HG02623 (cell line): ENCODE results near the gene PLXNB2.
"Not testable (repeated sequence)": the region's sequence is repeated elsewhere in the genome, so short reads cannot be mapped to it uniquely, and the experiment has no call there.

Experiments
- ATAC-seq: cut with Tn5 transposase; IDR thresholded peaks from one replicate; pipeline ENCODE4 v1.9.1; 2021; ENCODE audit warnings: moderate library complexity; ENCODE audit not compliant: unreplicated experiment

The PLXNB2 gene, protein sequence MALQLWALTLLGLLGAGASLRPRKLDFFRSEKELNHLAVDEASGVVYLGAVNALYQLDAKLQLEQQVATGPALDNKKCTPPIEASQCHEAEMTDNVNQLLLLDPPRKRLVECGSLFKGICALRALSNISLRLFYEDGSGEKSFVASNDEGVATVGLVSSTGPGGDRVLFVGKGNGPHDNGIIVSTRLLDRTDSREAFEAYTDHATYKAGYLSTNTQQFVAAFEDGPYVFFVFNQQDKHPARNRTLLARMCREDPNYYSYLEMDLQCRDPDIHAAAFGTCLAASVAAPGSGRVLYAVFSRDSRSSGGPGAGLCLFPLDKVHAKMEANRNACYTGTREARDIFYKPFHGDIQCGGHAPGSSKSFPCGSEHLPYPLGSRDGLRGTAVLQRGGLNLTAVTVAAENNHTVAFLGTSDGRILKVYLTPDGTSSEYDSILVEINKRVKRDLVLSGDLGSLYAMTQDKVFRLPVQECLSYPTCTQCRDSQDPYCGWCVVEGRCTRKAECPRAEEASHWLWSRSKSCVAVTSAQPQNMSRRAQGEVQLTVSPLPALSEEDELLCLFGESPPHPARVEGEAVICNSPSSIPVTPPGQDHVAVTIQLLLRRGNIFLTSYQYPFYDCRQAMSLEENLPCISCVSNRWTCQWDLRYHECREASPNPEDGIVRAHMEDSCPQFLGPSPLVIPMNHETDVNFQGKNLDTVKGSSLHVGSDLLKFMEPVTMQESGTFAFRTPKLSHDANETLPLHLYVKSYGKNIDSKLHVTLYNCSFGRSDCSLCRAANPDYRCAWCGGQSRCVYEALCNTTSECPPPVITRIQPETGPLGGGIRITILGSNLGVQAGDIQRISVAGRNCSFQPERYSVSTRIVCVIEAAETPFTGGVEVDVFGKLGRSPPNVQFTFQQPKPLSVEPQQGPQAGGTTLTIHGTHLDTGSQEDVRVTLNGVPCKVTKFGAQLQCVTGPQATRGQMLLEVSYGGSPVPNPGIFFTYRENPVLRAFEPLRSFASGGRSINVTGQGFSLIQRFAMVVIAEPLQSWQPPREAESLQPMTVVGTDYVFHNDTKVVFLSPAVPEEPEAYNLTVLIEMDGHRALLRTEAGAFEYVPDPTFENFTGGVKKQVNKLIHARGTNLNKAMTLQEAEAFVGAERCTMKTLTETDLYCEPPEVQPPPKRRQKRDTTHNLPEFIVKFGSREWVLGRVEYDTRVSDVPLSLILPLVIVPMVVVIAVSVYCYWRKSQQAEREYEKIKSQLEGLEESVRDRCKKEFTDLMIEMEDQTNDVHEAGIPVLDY (N-terminal part only)

DNA sequence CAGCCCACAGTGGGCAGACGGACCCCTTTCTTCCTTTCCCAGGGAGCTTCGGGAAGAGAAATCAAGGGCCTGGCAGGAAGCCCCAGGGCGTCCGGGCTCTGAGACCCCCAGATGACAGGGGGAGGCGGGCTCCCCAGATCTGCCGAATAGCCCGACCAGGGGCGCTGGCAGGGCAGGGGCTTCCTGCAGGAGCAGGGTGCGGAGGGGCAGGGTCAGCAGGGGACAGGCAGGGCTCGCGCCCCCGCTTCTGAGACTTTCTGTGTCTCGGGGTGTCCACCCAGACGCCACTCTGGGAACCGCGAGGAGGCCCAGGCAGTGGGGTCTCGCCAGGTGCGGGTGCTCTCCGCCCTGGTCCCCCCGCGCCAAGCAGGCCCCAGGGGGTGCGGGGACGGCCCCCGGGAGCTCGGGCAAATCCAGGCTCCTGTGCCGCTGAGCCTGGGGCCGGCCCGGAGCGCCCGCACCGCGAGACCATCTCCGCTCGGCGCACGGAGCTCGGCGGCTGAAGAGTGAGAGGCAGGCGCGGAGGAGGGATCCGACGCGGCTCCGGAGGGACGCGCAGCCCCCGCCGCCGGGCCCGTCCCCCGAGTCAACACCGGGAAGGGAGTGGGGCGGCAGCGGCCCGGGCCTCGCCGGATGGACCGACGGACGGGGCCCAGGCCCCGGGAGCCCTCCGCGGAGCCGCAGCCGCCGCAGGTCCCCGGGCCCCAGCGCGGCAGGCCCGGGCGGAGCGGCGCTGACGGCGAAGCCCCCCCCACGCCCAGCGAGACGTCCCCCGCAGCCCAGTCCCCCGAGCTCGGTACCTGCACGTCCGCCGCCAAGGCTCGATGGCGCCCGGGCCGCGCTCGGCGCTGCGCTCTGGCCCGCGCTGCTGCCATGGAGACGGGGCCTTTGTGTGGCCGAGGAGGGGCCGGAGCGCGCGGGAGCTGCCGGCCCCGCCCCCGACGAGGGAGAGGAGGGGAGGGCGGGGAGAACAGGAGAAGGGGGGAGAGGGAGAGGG, at the start of gene PLXNB2:
Gene PLXNB2, minus strand, starts transcription at position 894 of the 997 bp plus-strand sequence. CDS start 17,062 bp downstream, outside the sequence.
- no peak for ATAC-seq

DNA sequence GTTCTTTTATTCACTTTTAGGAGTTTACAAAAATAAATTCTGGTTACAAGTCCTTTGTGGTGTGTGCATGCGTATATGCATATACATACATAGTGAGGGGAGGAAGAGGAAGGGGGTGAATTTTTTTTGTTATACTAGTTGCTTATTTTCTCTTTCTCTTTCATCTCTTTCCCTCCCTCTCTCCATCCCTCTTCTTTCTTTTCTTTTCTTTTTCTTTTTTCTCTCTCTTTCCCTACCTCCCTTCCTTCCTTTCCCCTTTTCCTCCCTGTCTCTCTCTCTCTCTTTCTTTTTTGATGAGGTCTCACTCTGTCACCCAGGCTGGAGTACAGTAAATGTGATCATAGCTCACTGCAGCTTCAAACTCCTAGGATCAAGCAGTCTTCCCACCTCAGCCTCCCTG, 49.8 kb upstream of the PLXNB2 start:
- no peak for ATAC-seq

DNA sequence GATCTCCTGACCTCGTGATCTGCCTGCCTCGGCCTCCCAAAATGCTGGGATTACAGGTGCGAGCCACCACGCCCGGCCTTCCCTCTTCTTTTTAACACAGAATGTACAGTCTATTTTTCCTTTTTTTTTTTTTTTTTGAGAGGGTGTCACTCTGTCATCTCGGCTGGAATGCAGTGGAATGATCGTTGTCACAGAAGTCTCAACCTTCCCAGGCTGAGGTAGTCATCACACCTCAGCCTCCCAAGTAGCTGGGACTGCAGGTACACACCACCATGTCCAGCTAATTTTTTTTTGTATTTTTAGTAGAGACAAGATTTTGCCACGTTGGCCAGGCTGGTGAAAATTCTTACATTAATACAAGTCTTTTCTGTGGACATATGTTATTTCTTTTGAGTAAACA, 48.7 kb upstream of the PLXNB2 start:
- ATAC-seq, result no peak

DNA sequence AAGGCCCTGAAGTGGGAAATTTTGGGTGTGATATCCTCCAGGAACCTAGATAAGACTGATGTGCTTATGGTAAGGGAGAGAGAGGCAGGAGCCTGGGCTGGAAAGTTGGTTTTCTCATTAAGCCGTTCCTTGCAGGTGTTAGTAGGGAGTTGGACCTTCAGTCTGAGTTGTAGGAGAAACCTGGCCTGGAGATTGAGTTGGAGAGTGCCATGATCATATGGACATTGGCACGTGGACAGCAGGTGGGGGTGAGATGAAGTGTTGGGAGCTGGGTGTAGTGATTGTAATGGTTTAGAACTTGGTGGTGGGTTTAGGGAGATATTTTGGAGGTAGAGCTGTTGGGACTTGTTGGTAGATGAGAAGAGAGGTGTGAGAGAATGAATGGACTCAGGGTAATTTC, 40.6 kb upstream of the PLXNB2 start:
- no peak for ATAC-seq

DNA sequence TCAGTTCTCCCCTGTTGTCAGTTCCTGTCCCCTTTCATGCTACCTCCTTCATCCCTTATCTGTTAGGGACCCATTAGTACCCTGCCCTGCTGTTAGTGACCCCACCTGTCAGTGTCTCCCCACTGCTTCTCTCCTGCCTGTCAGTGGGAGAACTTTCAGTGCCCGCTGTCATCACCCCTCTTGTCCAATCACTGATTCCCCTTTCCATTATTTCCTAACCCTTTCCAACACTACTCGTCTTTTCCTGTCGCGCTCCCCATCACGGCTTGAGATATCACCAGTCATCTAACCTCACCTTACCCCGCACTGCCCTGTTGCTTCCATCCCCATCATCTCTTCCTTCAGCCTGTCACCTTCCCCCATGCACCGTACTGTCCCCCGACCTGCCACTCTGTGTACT, 39.7 kb upstream of the PLXNB2 start:
- no peak for ATAC-seq

DNA sequence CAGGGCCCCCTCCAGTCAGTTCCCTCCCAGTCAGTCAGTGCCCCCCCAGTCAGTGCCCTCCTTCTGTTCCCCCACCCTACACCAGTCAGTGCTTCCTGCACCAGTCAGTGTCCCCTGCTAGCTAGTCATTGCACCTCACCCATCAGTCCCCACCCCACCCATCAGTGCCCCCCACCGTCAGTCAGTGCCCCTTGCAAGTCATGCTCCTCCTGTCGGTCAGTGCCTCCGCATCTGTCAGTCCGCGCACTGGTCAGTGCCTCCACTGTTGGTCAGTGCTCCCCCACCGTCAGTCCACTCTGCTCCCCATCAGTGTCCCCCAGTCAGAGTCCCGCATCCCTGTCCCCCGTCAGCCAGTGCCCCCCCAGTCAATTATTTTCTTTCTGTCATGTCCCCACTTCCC, 39.0 kb upstream of the PLXNB2 start:
- ATAC-seq, result no peak

DNA sequence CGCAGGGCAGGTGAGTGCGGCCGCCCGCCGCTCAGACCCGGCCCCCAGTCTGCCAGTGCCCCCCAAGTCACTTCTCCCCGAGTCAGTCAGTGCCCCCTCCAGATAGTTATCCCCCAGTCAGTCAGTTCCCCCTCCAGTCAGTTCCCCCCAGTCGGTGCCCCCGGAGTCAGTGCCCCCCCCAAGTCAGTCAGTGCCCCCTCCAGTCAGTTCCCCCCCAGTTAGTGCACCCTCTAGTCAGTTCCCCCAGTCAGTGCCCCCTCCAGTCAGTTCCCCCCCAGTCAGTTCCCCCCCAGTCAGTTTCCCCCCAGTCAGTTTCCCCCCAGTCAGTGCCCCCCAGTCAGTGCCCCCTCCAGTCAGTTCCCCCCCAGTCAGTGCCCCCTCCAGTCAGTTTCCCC, 36.1 kb upstream of the PLXNB2 start:
- ATAC-seq, result no peak

DNA sequence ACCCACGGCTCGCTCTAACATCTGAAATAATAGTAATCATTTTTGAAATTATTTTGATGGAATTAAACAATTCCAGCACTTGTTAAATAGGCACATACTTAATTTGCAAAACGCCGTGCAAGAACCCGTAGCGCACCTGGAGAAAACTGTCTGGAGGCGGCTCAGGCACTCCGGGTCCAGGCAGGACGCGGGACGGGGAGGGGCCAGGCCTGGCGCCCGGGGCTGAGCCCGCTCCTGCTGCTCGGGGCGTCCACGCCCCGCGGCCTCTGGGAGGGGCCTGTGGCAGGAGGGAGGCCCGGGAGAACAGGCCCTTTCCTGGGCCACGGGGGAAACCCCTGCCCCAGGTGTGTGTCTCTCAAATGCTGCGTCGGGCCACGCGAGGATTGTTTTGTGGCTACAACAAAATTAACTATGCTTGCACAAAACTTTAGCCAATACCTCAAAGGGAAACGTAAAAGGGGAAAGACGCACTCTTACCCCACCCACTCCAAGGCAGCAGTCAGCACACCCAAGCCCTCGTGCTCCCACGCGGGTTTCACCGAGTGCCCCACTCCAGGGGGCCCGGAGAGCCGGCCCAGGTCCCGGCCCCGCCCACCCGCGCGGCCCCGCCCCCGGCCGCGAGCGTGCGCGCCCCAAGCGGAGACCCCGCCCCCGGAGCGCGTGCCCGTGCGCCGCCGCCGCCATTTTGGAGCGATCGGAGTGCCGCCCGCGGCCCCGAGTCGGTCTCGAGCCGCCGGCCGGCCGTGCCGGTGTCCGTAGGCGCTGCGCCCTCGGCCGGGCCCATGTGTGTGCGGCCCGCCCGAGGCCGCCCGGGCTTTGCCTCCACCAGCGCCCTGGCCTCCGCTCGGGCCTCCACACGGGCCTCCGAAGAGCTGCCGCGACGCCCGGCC, 35.5 kb upstream of the PLXNB2 start, which contains the start of gene PPP6R2:
Gene PPP6R2, plus strand, starts transcription at position 677 of the 890 bp plus-strand sequence. CDS start 50,582 bp downstream, outside the sequence.
- ATAC-seq, result peak; percentile 54

DNA sequence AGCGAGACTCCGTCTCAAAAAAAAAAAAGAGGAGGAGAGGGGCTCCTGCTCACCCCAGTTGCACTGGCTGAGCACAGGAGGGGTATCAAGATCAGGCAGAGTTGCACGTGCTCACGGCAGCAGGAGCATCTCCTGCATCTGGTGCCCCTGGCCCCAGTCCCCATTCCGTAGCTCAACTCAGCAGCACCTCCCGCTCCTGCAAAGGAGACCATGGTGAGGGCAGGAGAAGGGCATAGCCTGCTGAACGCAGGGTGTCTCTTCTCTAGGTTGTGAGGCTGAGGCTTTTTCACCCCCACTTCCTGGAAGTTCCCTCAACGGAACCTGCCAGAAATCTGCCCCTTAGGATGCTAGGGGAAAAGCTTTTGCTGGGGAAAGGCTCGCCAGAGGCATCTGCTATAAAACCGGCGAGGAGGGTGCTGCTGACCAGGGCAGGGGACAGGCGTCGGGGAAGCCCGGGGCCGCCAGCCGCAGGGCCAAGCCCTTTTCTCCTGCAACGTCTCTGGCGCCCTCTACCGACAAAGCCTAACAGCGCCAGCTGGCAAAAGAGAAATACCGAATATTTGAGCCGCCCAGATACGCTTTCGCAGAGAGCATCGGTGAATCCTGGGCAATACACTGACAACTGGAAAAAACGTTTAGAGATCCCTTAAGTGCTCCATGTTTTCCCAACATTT, 34.7 kb upstream of the PLXNB2 start:
- no peak for ATAC-seq

DNA sequence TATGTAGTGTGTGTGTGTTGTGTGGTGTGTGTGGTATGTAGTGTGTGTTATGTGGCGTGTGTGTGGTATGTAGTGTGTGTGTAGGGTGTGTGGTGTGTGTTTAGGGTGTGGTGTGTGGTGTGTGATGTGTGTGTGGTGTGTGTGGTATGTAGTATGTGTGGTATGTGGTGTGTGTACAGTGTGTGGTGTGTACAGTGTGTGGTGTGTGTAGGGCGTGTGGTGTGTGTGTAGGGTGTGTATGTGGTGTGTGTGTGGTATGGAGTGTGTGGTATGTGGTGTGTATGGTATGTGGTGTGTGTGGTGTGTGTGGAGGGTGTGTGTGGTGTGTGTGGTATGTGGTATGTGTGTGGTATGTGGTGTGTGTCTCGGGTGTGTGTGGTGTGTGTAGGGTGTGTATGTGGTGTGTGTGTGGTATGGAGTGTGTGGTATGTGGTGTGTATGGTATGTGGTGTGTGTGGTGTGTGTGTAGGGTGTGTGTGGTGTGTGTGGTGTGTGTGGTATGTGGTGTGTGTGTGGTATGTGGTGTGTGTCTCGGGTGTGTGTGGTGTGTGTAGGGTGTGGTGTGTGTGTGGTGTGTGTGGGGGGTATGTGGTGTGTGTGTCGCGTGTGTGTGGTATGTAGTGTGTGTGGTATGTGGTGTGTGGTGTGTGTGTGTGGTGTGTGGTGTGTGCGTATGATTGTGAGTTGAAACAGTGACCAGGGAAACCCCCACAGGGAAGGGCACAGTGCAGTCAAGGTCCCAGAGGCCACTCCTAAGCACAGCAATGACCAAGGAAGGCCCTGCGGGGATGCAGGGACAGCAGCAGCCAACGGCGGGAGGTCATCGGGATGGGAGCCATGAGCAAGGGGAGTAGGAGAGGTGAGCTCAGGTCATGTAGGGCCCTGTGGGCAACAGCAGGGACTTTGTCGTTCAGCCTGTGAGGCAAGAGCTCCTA, 32.8 kb upstream of the PLXNB2 start:
- no peak for ATAC-seq

DNA sequence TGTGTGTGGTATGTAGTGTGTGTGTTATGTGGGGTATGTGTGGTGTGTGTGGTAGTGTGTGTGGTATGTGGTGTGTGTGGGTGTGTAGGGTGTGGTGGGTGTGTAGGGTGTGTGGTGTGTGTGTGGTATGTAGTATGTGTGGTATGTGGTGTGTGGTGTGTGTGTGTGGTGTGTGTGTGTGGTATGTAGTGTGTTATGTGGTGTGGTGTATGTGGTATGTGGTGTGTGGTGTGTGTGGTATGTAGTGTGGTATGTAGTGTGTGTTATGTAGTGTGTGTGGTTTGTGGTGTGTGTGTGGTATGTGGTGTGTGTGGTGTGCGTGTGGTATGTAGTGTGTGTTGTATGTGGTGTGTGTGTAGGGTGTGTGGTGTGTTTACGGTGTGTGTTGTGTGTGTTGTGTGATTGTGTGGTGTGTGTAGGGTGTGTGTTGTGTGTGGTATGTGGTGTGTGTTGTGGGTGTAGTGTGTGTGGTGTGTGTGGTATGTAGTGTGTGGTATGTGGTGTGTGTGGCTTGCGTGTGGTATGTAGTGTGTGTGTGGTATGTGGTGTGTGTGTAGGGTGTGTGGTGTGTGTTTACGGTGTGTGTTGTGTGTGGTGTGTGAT, 31.5 kb upstream of the PLXNB2 start:
- ATAC-seq, result no peak

DNA sequence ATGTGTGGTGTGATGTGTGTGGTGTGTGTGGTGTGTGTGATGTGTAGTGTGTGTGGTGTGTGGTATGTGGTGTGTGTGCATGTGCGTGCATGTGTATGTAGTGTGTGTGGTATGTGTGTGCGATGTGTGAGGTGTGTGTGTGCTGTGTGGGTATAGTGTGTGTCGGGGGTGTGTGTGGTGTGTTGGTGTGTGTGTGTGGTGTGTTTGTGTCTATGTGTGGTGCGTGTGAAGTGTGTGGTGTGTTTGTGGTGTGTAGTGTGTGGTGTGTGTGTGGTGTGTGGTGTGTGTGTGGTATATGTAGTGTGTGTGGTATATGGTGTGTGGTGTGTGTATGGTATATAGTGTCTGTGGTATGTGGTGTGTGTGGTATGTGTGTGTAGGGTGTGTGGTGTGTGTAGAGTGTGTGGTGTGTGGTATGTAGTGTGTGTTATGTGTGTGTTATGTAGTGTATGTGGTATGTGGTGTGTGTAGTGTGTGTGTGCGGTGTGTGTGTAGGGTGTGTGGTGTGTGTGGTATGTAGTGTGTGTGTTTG, 30.7 kb upstream of the PLXNB2 start:
- ATAC-seq, result no peak

DNA sequence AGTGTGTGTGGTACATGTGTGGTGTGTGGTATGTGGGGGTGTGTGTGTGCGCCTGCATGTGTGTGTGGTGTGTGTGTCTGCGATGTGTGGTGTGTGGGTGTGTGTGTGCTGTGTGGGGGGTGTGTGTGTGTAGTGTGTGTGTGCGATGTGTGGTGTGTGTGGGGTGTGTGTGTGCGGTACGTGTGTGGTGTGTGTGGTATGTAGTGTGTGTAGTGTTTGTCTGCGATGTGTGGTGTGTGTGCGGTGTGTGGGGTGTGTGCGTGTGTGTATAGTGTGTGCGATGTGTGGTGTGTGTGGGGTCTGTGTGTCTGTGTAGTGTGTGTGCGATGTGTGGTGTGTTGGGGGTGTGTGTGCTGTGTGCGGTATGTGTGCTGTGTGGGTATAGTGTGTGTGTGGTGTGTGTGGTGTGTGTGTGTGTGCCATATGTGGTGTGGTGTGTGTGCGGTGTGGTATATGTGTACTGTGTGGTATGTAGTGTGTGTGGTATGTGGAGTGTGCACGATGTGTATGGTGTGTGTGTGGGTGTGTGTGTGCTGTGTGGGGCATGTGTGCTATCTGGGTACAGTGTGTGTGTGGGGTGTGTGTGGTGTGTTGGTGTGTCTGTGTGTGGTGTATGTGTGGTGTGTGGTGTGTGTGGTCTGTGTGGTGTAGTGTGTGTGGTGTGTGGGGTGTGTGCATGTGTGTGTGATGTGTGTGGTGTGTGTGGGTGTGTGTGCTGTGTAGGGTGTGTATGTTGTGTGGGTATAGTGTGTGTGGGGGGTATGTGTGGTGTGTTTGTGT, 30.0 kb upstream of the PLXNB2 start:
- ATAC-seq, result no peak

DNA sequence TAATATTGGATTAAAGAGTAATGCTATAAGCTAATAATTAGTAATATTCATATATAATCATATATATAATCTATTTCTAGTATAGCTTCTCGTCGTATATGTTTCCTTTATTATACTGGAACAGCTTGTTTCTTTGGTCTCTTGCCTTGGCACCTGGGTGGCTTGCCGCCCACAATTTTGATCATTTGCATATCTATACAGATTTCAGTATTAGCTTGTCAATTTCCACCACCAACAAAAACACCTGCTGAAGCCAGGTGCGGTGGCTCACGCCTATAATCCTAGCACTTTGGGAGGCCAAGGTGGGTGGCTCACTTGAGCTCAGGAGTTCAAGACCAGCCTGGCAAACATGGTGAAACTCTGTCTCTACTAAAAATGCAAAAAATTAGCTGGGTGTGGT, 27.0 kb upstream of the PLXNB2 start:
- not testable (repeated sequence) for ATAC-seq

DNA sequence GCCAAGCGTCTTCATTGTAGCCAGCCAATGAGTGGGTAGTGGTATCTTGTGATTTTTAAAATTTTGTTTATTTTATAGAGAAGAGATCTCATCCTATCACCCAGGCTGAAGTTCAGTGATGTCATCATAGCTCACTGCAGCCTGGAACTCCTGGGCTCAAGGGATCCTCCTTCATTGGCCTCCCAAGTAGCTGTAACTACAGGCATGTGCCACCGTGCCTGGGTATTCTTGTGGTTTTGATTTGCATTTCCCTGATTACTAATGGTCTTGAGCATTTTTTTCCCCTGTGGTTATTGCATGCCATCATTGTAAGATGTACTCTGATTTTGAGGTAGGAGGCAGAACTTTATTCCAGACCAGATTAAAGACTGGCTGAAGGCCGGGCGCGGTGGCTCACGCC, 21.8 kb upstream of the PLXNB2 start:
- no peak for ATAC-seq

DNA sequence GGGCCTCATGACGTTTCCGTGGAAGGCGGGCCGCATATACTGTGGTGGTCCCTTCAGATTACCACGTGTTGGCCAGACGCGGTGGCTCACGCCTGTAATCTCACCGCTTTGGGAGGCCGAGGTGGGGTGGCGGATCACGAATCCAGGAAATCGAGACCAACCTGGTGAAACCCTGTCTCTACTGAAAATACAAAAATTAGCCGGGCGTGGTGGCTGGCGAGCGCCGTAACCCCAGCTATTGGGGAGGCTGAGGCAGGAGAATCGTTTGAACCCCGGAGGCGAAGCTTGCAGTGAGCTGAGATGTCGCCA, 20.2 kb upstream of the PLXNB2 start:
- no peak for ATAC-seq
